Measurements from ENCODE around the gene CDKL2.

- TF ChIP-seq, protein P1, sequence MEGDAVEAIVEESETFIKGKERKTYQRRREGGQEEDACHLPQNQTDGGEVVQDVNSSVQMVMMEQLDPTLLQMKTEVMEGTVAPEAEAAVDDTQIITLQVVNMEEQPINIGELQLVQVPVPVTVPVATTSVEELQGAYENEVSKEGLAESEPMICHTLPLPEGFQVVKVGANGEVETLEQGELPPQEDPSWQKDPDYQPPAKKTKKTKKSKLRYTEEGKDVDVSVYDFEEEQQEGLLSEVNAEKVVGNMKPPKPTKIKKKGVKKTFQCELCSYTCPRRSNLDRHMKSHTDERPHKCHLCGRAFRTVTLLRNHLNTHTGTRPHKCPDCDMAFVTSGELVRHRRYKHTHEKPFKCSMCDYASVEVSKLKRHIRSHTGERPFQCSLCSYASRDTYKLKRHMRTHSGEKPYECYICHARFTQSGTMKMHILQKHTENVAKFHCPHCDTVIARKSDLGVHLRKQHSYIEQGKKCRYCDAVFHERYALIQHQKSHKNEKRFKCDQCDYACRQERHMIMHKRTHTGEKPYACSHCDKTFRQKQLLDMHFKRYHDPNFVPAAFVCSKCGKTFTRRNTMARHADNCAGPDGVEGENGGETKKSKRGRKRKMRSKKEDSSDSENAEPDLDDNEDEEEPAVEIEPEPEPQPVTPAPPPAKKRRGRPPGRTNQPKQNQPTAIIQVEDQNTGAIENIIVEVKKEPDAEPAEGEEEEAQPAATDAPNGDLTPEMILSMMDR (IDR thresholded peaks at IDR 0.05): no peak
- no peak for TF ChIP-seq POLR2AphosphoS5 (IDR thresholded peaks at IDR 0.05; ENCODE audit: low read depth, low read length)
- TF ChIP-seq, protein P2, sequence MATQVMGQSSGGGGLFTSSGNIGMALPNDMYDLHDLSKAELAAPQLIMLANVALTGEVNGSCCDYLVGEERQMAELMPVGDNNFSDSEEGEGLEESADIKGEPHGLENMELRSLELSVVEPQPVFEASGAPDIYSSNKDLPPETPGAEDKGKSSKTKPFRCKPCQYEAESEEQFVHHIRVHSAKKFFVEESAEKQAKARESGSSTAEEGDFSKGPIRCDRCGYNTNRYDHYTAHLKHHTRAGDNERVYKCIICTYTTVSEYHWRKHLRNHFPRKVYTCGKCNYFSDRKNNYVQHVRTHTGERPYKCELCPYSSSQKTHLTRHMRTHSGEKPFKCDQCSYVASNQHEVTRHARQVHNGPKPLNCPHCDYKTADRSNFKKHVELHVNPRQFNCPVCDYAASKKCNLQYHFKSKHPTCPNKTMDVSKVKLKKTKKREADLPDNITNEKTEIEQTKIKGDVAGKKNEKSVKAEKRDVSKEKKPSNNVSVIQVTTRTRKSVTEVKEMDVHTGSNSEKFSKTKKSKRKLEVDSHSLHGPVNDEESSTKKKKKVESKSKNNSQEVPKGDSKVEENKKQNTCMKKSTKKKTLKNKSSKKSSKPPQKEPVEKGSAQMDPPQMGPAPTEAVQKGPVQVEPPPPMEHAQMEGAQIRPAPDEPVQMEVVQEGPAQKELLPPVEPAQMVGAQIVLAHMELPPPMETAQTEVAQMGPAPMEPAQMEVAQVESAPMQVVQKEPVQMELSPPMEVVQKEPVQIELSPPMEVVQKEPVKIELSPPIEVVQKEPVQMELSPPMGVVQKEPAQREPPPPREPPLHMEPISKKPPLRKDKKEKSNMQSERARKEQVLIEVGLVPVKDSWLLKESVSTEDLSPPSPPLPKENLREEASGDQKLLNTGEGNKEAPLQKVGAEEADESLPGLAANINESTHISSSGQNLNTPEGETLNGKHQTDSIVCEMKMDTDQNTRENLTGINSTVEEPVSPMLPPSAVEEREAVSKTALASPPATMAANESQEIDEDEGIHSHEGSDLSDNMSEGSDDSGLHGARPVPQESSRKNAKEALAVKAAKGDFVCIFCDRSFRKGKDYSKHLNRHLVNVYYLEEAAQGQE (IDR thresholded peaks at IDR 0.05; ENCODE audit: insufficient read depth in 1 of 2, low read depth in 2 of 2, low read length in 1 of 2): no peak
Measured at GRCh38 chr4:75605928-75606327, 24.4 kb downstream of the CDKL2 start.
